Loucy (cell line): Measurements from ENCODE around the gene SSH2.

ENCODE experiments used
- H2AFZ ChIP-seq: fragments of 200-600 bp; sonication (generic); 2 replicates; pipeline ENCODE4 v1.6.0; 2016; ENCODE audit warnings: antibody characterized with exemption, mild to moderate bottlenecking, low read length, moderate library complexity
- H3F3A ChIP-seq: fragments of 200-600 bp; 2 replicates; pipeline ENCODE4 v1.6.0; 2016; ENCODE audit warnings: antibody characterized with exemption, low read depth, mild to moderate bottlenecking
- H3K27me3 ChIP-seq: fragments of 200-600 bp; sonication (generic); 2 replicates; pipeline ENCODE4 v1.6.1; 2014; ENCODE audit warnings: low read length, mild to moderate bottlenecking; ENCODE audit not compliant: insufficient read depth, poor library complexity, severe bottlenecking
- H3K36me3 ChIP-seq: fragments of 200-600 bp; sonication (generic); 2 replicates; pipeline ENCODE4 v1.6.1; 2016; ENCODE audit warnings: low read length; ENCODE audit not compliant: insufficient read depth
- H3K4me1 ChIP-seq: fragments of 200-600 bp; sonication (generic); 2 replicates; pipeline ENCODE4 v1.5.1; 2014; ENCODE audit warnings: low read length, mild to moderate bottlenecking; ENCODE audit not compliant: insufficient read depth, poor library complexity, severe bottlenecking
- H3K4me2 ChIP-seq: fragments of 200-600 bp; sonication (generic); 2 replicates; pipeline ENCODE4 v1.6.0; 2014; ENCODE audit warnings: antibody characterized with exemption, low read length, low read depth, mild to moderate bottlenecking; ENCODE audit not compliant: poor library complexity, severe bottlenecking
- H3K4me3 ChIP-seq: fragments of 200-600 bp; sonication (generic); 2 replicates; pipeline ENCODE4 v1.5.1; 2014; ENCODE audit warnings: low read length, mild to moderate bottlenecking, mixed read lengths; ENCODE audit not compliant: poor library complexity, severe bottlenecking
- H3K79me2 ChIP-seq: fragments of 200-600 bp; sonication (generic); 2 replicates; pipeline ENCODE4 v1.6.1; 2014; ENCODE audit warnings: low read length; ENCODE audit not compliant: insufficient read depth
- H3K9ac ChIP-seq: fragments of 200-600 bp; sonication (generic); 2 replicates; pipeline ENCODE4 v1.6.0; 2014; ENCODE audit warnings: mild to moderate bottlenecking, low read depth, low read length, moderate library complexity; ENCODE audit not compliant: poor library complexity, severe bottlenecking
- H3K9me2 ChIP-seq: fragments of 200-600 bp; sonication (generic); replicated peaks from 2 replicates; pipeline ENCODE4 v1.6.1; 2016; ENCODE audit warnings: low read depth, low read length, mixed read lengths
- H3K9me3 ChIP-seq: fragments of 200-600 bp; sonication (generic); 2 replicates; pipeline ENCODE4 v1.6.1; 2014; ENCODE audit warnings: mild to moderate bottlenecking, antibody characterized with exemption, low read length, low read depth; ENCODE audit not compliant: insufficient read depth
- H4K20me1 ChIP-seq: fragments of 200-600 bp; sonication (generic); 2 replicates; pipeline ENCODE4 v1.6.0; 2014; ENCODE audit warnings: antibody characterized with exemption, low read length, mild to moderate bottlenecking; ENCODE audit not compliant: insufficient read depth, poor library complexity, severe bottlenecking
- CTCF ChIP-seq: fragments of 200-600 bp; sonication (generic); conservative IDR thresholded peaks from 2 replicates; pipeline ENCODE4 v1.5.1; 2014; ENCODE audit warnings: mild to moderate bottlenecking, antibody characterized with exemption, low read length
- EZH2phosphoT487 ChIP-seq: fragments of 200-600 bp; IDR thresholded peaks from 2 replicates; pipeline ENCODE4 v1.6.1; 2018; ENCODE audit warnings: antibody characterized with exemption, mild to moderate bottlenecking, moderate library complexity, borderline replicate concordance

SSH2 gene

GRCh38 chr17:29586676-29587469 lies 343.2 kb downstream of the SSH2 start:
- Histone ChIP-seq H3F3A (no peaks in the 10 kb centered on the region), H2AFZ (no peak overlapping the region), H3K4me2 (peak overlapping the region; percentile 95), H4K20me1 (peaks cover 48% of the 10 kb centered on the region), H3K4me1 (peaks cover 61% of the 10 kb centered on the region), H3K9me3 (no peaks in the 10 kb centered on the region), H3K9ac (peak overlapping the region; percentile 83), H3K36me3 (peaks cover 6% of the 10 kb centered on the region; the same call in 1 of the 2 replicates), H3K79me2 (peaks cover 69% of the 10 kb centered on the region), H3K27me3 (no peaks in the 10 kb centered on the region), H3K9me2 (no peaks in the 10 kb centered on the region), H3K4me3 (peak overlapping the region; percentile 88)
- TF ChIP-seq CTCF, result no peak
- TF ChIP-seq EZH2phosphoT487, result no peak

- Histone ChIP-seq H3K36me3 (peaks cover 14% of the 10 kb centered on the region; the same call in 1 of the 2 replicates), H3K4me3 (no peak overlapping the region), H4K20me1 (peaks cover 48% of the 10 kb centered on the region), H3K79me2 (peaks cover 65% of the 10 kb centered on the region), H3K9me2 (no peaks in the 10 kb centered on the region), H3K4me1 (peaks cover 49% of the 10 kb centered on the region), H3K9ac (peak overlapping the region; percentile 83), H3F3A (no peaks in the 10 kb centered on the region), H2AFZ (no peak overlapping the region), H3K9me3 (no peaks in the 10 kb centered on the region), H3K4me2 (peak overlapping the region; percentile 43), H3K27me3 (no peaks in the 10 kb centered on the region)
- TF ChIP-seq CTCF (peak; percentile 52), EZH2phosphoT487 (no peak)
These were observed 344.8 kb downstream of the SSH2 start for GRCh38 chr17:29585080-29585751.

- Histone ChIP-seq H3K4me3 (no peak overlapping the region), H2AFZ (no peak overlapping the region), H3K27me3 (no peaks in the 10 kb centered on the region), H3K79me2 (peaks cover 60% of the 10 kb centered on the region), H3K36me3 (peaks cover 17% of the 10 kb centered on the region; the same call in 1 of the 2 replicates), H4K20me1 (peaks cover 51% of the 10 kb centered on the region), H3K9me3 (no peaks in the 10 kb centered on the region), H3F3A (no peaks in the 10 kb centered on the region), H3K9me2 (no peaks in the 10 kb centered on the region), H3K9ac (no peak overlapping the region), H3K4me2 (peak overlapping the region; percentile 43), H3K4me1 (peaks cover 45% of the 10 kb centered on the region)
- TF ChIP-seq CTCF (no peak), EZH2phosphoT487 (no peak)
These were observed 345.5 kb downstream of the SSH2 start for GRCh38 chr17:29584452-29585079.
